HG03135 (cell line): Measurements from ENCODE around the gene DDX10.
A peak's percentile ranks its signal among the peaks of the same experiment; 100 is the strongest.
"Not testable (repeated sequence)": the region's sequence is repeated elsewhere in the genome, so short reads cannot be mapped to it uniquely, and the experiment has no call there.

Experiments
- ATAC-seq: cut with Tn5 transposase; IDR thresholded peaks from one replicate; pipeline ENCODE4 v1.9.1; 2021; ENCODE audit warnings: mild to moderate bottlenecking, moderate library complexity; ENCODE audit not compliant: unreplicated experiment

Gene DDX10

GRCh38 chr11:108654100-108654499 is 10.8 kb upstream of the DDX10 start:
- ATAC-seq, result not testable (repeated sequence)

GRCh38 chr11:108654994-108655631 is 9.8 kb upstream of the DDX10 start:
- ATAC-seq, result no peak

DNA sequence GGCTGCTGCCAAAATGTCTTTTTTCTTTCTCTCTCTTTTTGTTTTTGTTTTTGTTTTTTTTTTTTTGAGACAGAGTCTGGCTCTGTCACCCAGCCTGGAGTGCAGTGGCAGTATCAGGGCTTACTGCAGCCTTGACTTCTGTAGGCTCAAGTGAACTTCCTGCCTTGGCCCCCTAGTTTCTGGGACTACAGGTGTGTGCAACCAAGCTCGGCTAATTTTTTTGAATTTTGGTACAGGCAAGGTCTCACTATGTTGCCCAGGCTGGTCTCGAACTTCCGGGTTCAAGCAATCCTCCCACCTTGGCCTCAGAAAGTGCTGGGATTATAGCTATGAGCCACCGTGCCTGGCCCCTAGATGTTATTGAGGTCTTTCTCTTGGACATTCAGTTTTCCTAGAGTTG is 2.2 kb upstream of the DDX10 start:
- no peak for ATAC-seq

DNA sequence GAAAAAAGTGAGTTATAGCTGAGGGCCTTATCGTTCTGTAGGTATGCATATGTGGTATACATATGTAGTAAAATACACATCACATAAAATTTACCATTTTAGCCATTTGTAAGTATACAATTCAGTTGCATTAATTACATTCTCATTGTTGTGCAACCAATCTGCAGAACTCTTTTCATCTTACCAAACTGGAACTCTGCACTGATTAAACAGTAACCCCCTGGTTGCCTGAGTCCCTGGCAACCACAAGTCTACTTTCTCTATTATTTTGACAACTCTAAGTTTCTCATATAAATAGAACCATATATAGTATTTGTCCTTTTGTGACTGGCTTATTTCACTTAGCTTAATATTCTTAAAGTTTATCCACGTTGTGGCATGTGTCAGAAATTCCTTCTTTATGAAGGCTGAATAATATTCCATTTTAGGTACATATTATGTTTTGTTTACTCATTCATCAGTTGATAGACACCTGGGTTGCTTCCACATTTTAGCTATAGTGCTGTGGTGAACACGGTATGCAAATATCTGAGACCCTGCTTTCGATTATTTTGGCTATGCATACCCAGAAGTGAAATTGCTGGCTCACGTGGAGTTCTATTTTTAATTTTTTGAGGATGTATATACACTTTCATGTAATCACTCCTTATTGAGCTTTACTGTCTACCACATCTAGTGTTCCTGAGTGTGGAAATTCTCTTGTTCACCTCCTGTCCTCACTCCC is 1.6 kb upstream of the DDX10 start:
- peak; percentile 50 for ATAC-seq

DNA sequence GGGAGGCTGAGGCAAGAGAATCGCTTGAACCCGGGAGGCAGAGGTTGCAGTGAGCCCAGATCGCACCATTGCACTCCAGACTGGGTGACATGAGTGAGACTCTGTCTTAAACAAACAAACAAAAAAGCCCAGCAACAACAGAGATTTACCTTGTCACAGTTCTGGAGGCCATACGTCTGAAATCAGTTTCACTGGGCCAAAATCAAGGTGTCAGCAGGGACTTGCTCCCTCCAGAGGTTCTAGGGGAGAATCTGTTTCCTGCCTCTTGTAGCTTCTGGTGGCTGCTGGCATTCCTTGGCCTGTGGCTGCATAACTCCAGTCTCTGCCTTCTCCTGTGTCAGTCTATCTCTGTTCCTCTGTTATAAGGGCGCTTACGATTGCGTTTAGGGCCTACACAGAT is 1.5 kb downstream of the DDX10 start:
- no peak for ATAC-seq

GRCh38 chr11:108669286-108669685 is 4.4 kb downstream of the DDX10 start:
- ATAC-seq, result no peak

DNA sequence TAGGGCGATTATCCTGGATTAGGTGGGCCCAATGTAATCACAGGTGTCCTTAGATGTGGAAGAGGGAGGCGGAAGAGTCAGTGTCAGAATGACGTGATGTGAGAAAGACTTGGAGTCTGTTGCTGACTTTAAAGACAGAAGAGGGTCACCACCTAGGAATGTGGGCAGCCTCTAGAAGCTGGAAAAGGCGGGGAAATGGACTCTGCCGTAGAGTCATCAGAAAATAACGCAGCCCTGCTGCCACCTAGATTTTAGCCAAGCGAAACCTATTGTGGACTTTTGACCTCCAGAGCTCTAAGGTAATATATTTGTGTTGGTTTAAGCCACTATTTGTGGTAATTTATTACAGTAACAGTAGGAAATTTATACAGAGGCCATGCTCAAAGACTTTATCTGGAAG is 4.8 kb downstream of the DDX10 start:
- ATAC-seq, result no peak

DNA sequence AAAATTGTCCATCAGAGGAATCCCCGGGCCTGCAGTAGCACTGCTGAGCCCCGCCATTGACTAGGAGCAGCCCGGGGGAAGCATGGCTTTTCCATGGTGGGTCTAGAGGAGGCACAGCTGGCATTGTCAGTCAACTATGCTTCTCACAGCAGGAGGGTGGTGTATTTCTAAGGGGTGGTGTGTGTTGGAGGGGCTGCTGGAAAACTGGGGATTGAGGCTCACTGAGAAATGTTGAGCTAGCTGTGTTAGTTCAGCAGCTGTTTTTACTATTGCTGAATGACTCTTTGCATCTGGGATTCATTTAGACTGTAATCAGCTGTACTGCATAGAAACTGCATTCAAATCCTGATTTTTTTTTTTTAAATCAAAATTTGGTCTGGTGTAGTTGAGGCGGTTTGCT is 5.6 kb downstream of the DDX10 start:
- no peak for ATAC-seq

DNA sequence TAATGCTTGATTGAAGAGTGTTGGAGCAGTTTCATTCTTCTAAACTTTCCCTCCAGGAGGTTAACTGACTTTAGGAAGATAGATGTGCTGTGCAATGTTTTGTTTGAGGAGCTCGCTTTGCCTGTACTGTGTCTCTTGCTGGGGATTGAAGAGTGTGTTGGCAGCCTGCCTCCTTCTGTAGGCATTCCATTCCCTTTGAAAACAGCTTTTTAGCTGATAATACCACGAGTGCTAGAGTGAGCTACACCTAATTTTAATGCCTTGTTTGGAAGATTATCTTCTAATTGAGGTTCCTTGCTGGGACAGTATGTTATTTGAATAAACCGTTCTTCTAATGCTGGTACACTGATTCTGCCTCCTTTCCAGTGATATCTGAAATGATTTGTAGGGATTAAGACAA is 7.2 kb downstream of the DDX10 start:
- no peak for ATAC-seq

DNA sequence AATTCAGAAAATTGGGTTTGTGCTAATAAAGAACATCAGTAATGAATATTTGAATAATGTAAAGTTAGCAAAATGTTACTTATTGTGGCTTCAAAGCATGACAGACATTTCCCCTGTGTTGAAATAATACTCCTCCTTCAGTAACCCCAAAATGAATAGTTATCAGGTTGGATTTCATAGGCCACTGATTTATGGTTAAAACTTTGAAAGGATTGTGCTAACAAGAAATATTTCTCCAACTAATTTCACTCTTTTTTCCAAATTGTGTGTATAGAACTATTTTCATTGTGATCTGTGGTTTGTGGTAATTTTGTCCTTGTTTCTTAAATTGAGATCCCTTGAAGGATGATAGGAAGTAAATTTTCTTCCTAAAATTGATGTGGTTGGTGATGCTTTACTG is 7.9 kb downstream of the DDX10 start:
- no peak for ATAC-seq

DNA sequence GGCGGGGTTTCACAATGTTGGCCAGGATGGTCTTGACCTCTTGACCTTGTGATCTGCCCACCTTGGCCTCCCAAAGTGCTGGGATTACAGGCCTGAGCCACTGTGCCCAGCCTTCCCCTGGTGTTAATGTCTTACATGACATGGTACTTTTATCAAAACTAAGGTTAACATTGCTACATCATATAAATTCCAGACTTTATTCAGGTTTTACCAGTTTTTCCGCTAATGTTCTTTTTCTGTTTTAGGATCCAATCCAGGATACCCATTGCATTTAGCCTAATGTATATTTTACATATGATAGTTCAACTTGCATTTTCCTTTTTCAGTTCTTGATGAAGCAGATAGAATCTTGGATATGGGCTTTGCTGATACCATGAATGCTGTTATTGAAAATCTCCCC is 14.2 kb downstream of the DDX10 start:
- no peak for ATAC-seq

DNA sequence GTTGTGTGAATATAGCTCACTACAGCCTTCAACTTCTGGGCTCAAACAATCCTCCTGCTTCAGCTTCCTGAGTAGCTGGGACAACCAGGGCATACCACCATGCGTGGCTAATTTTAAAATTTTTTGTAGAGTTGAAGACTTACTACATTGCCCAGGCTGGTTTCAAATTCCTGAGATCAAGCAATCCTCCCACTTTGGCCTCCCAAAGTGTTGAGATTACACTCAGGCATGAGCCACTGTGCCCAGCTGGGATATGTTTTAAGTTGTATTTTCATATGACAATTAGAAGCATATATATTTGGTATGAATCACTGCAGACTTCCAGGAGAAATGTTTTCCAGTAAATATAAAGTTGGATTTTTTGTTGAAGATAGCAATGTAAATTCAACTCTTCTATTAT is 15.4 kb downstream of the DDX10 start:
- no peak for ATAC-seq

DNA sequence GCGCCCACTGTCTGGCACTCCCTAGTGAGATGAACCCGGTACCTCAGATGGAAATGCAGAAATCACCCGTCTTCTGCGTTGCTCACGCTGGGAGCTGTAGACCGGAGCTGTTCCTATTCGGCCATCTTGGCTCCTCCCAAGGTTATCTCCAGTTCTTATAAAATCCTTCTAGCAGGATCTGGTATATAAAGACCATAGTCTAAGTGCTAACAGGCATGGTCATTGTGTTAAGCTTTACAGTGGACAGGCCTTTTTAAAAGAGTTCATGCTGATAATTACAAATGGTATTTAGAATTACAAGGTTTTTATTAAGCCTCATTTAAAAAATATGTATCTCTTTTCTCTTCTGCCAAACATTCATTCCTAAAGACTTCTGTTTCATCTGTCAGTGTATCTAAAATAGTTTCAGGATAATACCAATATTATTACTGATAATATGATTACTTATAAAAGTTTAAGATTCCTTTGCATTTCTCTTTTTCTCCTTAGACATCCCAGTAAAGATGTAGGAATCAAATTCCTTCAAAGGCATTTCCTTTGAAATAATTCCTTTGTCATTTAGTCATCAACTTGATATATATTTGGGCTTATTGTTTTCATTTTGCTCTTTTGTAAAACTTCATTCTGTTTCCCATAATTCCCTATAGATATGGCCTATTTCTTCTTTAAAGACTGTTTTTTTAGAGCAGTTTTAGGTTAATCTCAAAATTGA is 20.7 kb downstream of the DDX10 start:
- no peak for ATAC-seq

GRCh38 chr11:108693852-108694251 is 29.0 kb downstream of the DDX10 start:
- no peak for ATAC-seq

- no peak for ATAC-seq
Observed at GRCh38 chr11:108694846-108695245, 30.0 kb downstream of the DDX10 start.

GRCh38 chr11:108697872-108698473 is 33.1 kb downstream of the DDX10 start:
- ATAC-seq, result peak; percentile 80

GRCh38 chr11:108698844-108699642 is 34.2 kb downstream of the DDX10 start:
- ATAC-seq, result peak; percentile 71

DNA sequence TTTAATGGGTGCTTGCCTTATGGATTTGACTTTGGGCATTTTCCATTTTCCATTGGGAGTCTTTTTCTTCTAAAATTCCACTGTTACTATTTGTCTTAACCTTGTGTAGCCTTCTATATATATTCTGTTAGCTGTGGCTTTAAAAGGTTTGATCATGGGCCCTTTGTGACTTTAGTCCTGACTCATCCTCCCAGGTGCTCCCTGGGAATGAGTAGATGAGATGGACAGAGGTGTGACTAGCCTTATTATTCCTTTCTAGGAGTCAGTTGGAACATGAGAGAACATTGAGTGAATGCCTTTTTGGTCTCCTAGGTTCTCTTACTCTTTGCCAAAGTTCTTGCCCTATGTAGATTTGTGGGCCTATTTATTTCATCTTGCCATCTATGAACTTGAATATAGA is 39.0 kb downstream of the DDX10 start:
- no peak for ATAC-seq

DNA sequence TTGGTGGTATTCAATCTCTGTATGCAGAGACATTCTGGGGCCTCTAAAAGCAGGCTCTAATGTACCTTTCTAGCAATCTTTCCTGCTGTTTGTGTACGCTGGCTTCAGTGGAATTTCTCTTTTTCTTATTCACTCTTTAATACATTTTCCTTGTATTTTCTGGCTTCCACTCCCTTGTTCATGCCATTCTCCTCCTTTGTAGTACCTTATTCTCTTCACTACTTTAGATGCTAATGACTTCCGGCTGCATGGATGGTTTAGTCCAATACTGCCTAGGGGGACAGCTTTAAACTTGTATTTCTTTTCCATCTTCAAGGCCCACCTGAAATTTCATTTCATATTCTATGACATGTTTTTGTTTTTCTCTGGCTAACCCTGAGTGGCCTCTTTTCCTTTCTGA is 40.2 kb downstream of the DDX10 start:
- ATAC-seq, result no peak

- no peak for ATAC-seq
Observed at GRCh38 chr11:108708173-108708572, 43.3 kb downstream of the DDX10 start.

GRCh38 chr11:108709741-108710140 is 44.9 kb downstream of the DDX10 start:
- no peak for ATAC-seq
